Astrocyte of the cerebellum (primary cell): ENCODE measurements around the gene DOHH.

Experiments used
- DNase-seq: peaks from one replicate; pipeline ENCODE4 v3.0.0-alpha.2; 2011; ENCODE audit warnings: low read depth
- H3K4me3 ChIP-seq: 2 replicates; pipeline ENCODE4 v1.5.1; 2011; ENCODE audit warnings: mild to moderate bottlenecking, low read depth, low read length, moderate library complexity
- in situ Hi-C: cut with HindIII; loops from 2 replicates; pipeline ENCODE4 v1.10.0; 2017; ENCODE audit warnings: low sequenced_read_pairs
- TF ChIP-seq, protein P1 (sequence below): IDR thresholded peaks from 2 replicates; pipeline ENCODE4 v1.5.1; 2012; ENCODE audit warnings: low read length, low read depth, moderate library complexity, mild to moderate bottlenecking; ENCODE audit errors: missing control alignments

Gene DOHH

DNA sequence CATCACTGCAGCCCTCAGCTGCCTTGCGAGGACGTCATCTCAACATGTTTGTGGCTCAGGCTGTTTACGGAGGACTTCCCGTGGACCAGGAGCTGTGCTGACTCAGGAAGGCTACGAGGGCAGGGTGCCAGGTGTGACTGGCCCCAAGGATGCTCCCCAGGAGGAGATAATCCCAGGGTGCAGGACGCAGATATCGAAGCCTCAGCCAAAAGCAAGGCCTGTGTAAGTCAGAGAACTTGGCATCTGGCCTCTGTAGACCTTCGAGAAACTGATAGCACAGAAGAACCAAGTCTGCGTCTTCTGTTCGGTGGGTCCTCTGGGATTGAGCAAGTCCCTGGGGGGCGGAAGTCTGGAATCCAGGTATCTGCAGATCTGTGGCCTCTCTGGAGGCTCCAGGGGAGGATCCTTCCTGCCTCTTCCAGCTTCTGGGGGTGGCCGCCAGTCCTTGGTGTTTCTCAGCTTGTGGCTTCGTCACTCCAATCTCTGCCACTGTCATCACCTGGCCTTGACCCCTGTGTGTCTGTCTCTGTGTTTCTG is 2.6 kb upstream of the DOHH start:
- TF ChIP-seq, protein P1, sequence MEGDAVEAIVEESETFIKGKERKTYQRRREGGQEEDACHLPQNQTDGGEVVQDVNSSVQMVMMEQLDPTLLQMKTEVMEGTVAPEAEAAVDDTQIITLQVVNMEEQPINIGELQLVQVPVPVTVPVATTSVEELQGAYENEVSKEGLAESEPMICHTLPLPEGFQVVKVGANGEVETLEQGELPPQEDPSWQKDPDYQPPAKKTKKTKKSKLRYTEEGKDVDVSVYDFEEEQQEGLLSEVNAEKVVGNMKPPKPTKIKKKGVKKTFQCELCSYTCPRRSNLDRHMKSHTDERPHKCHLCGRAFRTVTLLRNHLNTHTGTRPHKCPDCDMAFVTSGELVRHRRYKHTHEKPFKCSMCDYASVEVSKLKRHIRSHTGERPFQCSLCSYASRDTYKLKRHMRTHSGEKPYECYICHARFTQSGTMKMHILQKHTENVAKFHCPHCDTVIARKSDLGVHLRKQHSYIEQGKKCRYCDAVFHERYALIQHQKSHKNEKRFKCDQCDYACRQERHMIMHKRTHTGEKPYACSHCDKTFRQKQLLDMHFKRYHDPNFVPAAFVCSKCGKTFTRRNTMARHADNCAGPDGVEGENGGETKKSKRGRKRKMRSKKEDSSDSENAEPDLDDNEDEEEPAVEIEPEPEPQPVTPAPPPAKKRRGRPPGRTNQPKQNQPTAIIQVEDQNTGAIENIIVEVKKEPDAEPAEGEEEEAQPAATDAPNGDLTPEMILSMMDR = no peak
- in situ Hi-C loops = no loop called here
- no peak overlapping the region for H3K4me3 ChIP-seq
- DNase-seq = no peak

GRCh38 chr19:3501780-3502179 is 1.3 kb upstream of the DOHH start:
- in situ Hi-C loops = no loop called here
- no peak for DNase-seq
- no peak overlapping the region for H3K4me3 ChIP-seq
- TF ChIP-seq, protein P1 = no peak

GRCh38 chr19:3499738-3500428 is 591 bp downstream of the DOHH start:
- no peak for DNase-seq
- in situ Hi-C loops = no loop called here
- TF ChIP-seq, protein P1 = no peak
- peak overlapping the region; percentile 58 for H3K4me3 ChIP-seq

GRCh38 chr19:3497757-3498520 is 2.5 kb downstream of the DOHH start:
- no peak for DNase-seq
- in situ Hi-C loops = no loop called here
- no peak overlapping the region for H3K4me3 ChIP-seq
- TF ChIP-seq, protein P1 = no peak

- TF ChIP-seq, protein P1 = no peak
- no peak for DNase-seq
- in situ Hi-C loops = no loop called here
- H3K4me3 ChIP-seq = no peak overlapping the region
These were observed 3.8 kb downstream of the DOHH start for GRCh38 chr19:3496392-3497273.

GRCh38 chr19:3494559-3494958 is 5.9 kb downstream of the DOHH start:
- TF ChIP-seq, protein P1 = no peak
- H3K4me3 ChIP-seq = no peak overlapping the region
- in situ Hi-C loops = no loop called here
- no peak for DNase-seq
